ENCODE results near the gene RAB29.
A peak's percentile ranks its signal among the peaks of the same experiment; 100 is the strongest.
"Not testable (repeated sequence)": the region's sequence is repeated elsewhere in the genome, so short reads cannot be mapped to it uniquely, and the experiment has no call there.

RAB29 gene

GRCh38 chr1:205763980-205764379 lies 11.3 kb downstream of the RAB29 start:
- no peak for DNase-seq

GRCh38 chr1:205760606-205761005 lies 14.7 kb downstream of the RAB29 start:
- DNase-seq: no peak

DNA sequence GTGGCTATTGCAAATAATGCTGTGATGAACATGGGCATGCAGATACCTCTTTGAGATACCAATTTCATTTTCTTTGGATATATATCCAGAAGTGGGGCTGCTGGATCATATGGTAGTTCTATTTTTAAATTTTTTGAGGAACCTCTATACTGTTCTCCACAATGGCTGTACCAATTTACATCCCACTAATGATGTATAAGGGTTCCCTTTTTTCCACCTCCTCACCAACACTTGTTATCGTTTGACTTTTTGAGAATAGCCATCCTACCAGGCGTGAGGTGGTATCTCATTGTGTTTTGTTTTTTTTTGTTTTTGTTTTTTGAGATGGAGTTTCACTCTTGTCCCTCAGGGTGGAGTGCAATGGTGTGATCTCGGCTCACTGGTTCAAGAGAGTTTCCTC lies 18.7 kb downstream of the RAB29 start:
- no peak for DNase-seq

DNA sequence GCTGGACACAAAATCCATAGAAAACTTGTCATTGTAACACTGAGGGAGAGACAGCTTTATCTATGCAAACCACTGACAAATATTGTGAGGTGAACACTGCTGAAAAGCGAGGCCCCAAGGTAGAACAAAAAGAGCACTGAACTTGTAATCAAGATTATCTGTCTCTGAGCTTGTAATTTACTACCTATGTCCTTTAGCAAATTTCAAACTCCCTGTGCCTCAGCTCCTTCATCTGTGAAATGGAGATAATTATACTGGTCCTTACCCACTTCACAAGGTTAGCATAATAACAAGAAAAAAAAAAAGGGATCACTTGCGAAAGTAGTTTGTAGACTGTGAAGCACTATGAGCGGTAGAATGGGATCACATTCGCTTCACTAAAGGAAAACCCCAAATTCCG lies 20.4 kb downstream of the RAB29 start:
- DNase-seq: no peak

GRCh38 chr1:205751036-205751651 lies 24.1 kb downstream of the RAB29 start:
- DNase-seq: no peak

DNA sequence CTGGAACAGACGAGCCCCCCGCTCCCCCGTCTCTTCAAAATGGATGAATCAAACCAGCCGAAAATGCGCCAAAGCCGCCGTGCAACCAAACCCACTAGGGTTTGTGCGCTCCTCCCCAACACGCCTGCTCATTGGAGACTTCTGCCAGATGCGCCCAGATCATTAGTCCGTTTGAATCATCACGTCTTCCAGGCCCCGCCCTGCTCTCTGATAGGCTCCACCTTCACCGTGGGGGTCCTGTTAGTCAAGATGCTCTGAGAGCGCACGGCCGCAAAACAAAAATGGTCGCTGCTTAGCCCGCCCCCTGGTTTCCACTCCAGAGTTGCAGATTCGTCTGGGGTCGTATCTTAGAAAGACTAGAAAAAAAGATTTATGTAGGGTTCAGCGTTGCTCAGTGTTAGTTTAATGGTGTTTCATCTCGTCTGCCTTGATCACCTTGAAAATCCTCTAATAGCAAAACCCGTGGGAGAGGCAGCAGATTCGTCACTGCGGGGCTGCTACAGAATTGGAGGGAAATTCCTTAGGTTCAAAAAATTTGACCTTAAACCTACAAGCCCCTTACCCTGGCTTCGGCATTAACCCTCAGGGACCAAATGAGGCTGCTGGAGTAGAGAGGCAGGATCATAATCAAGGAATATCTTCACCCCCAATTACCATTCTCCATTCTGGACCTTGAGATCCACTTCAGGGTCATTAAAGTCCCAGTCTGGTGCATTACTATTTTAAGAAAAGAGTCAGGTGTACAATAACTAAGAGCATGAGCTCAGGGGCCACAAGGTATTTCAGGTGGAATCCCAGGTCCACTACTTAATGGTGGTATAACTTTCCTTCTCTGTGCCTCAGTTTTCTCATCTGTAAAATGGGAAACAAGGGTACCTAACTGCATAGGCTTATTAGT lies 24.9 kb downstream of the RAB29 start, which contains the start of gene NUCKS1:
NUCKS1 (minus strand) TSS at position 45 of the 898 bp plus-strand sequence. CDS start 209 bp downstream, outside the sequence.
- DNase-seq: peak; percentile 100

DNA sequence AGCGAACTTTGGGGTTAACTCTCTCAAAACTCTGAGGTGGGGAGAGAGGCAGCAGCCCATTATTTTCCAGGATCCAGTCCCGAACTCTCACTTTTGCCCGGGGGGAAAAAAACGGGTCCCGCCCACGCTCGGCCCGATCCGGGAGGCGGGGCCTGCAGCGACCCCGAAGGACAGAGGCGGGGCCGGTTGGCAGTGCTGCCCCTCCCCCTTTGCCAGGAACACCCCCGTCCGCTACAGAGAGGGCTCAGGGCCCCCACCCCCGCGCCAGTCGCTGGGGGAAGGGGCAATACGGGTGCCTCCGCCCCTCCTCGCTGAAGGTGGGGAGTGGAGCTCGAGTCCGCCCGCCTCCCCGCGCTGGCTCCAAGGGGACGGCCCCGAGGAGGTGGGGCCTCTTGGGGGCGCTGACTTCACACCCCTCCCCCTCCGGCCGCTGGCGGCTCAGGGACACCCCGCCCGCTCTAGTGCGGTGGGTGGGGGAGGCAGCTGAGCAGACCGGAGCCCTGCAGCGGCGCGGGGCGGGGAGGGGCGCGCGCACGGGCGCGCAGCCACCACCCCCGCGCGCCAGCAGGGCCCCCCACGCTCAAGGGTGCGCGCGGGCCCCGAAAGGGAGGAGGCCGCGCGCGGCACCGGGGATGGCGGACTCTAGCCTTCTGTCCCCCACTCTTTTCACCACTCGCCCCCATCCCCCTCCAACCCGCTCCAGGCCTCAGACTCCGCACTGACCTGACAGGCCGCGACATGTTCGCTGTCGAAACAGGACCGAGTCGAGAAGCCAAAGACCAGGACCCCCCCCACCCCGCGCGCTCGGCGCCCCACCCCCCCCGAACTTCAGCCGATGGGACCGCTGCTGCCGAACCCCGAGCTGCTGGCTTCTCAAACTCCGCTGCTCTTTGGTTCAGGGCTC lies 25.8 kb downstream of the RAB29 start:
- peak; percentile 96 to 97 for DNase-seq

- DNase-seq: no peak
Observed at GRCh38 chr1:205748403-205749233, 26.7 kb downstream of the RAB29 start.

GRCh38 chr1:205746757-205747412 lies 28.4 kb downstream of the RAB29 start:
- DNase-seq: no peak

DNA sequence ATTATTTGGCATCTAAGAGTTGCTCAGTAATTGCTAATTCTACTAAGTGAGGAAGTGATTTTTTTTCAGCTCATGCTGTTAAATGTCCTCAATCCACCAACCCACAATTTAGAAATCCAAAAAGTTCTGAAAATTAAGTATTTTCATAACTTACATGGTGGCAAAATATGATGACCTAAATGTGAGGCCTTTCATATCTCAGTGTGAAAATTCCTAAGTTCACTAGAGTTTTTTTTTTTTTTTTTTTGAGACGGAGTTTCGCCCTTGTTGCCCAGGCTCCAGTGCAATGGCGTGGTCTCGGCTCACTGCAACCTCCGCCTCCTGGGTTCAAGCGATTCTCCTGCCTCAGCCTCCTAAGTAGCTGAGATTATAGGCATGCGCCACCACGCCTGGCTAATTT lies 30.9 kb downstream of the RAB29 start:
- no peak for DNase-seq

DNA sequence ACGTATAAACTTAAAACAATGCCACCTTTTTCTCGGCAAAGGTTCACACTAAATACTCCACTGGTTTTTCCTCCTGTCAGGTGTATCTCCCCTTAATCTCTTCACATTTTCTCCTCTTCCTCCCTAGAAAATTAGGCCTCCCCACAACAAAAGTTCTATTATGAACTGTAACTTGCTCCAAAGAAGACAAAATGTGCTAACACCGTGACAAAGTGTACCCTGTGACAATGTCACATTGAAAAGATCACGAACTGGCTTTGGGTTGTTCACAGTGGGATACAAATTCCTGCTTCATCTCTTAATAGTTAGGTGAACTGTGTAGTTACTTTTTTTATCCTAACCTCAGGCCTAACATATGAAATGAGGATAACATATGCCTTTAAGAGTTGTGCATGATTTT lies 31.3 kb downstream of the RAB29 start:
- no peak for DNase-seq

- DNase-seq: no peak
Observed at GRCh38 chr1:205741681-205742080, 33.6 kb downstream of the RAB29 start.

- no peak for DNase-seq
Observed at GRCh38 chr1:205739348-205740160, 35.7 kb downstream of the RAB29 start.

- DNase-seq: no peak
Observed at GRCh38 chr1:205735218-205735617, 40.1 kb downstream of the RAB29 start.

DNA sequence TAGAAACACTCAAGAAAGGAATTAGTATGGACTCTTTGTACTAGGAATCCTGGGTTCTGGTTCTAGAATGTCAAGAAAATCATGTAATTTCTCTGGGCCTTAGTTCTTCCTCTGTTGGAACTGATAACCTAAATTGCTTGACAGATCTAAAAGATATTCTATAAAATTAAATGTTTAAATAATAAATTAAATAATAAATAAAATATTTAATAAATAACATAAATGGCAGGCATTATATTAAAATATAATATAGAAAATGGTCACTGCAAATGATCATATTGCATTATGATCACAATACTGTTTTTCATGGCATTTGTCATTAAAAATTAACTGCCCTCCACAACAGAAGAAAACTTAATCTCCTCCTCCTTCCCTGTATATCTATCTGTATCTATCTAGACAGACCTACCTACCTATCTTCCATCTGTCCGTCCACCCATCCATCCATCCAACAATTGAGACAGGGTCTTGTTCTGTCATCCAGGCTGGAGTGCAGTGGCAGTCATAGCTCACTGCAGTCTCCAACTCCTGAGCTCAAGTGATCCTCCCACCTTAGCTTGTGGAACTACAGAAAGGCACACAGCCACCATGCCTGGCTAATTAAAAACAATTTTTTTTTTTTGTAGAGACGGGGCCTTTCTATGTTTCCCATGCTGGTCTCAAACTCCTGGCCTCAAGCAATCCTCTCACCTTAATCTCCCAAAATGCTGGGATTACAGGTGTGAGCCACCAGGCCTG lies 41.7 kb downstream of the RAB29 start:
- DNase-seq: no peak

DNA sequence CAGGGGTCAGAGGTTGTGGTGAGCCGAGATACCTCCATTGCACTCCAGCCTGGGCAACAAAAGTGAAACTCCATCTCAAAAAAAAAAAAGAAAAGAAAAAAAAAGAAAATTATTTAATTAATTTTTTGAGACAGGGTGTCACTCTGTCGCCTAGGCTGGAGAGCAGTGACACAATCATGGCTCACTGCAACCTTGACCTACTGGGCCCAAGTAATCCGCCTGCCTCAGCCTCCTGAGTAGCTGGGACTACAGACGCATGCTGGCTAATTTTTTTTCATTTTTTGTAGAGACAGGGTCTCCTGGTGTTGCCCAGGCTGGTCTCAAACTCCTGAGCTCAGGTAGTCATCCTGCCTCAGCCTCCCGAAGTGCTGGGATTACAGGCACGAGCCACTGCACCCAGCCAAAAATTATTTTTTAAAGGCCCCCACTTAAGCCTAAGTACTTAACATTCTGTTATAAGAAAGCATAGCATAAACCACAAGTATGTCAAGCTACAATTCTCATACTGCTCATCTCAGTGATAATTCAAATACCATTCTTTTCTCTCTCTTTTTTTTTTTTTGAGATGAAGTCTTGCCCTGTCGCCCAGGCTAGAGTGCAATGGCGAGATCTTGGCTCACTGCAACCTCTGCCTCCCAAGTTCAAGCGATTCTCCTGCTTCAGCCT lies 45.2 kb downstream of the RAB29 start:
- no peak for DNase-seq

DNA sequence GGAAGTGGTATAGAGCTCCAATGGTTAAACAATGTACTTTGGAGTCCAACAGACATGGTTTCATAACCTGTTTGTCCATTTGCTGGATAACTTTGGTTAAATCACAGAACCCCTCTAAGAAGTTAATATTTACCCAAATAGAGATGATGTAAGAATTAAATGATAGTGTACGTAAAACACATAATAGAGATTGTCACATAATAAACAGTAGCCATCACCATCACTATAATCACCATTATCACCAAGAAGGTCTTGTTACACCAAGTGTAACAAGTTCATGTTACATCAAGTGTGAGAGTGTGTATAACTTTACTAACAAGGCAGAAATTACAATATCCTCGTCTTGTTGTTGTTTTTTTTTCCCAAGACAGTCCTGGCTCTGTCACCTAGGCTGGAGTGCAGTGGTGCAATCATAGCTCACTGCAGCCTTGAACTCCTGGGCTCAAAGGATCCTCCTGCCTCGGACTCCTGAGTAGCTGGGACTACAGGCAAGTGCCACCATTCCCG lies 48.6 kb downstream of the RAB29 start:
- DNase-seq: no peak

DNA sequence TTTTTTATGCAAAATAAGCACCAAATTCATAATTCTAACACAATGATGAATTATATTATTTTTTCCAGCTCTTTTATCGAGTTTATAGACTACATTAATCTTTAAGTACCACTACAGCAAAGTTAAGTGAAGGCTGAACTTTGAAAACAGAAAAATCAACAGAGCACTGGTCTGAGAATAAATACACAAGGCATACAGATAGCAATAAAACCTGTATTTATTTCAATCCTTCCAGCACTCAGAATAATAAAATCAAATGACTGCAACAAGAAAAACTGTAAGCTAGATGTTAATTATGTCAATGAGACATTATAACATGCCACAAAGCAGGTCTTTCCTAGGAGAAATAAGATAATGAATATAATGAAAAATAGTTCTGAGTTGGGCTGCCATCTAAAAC lies 49.8 kb downstream of the RAB29 start:
- no peak for DNase-seq

DNA sequence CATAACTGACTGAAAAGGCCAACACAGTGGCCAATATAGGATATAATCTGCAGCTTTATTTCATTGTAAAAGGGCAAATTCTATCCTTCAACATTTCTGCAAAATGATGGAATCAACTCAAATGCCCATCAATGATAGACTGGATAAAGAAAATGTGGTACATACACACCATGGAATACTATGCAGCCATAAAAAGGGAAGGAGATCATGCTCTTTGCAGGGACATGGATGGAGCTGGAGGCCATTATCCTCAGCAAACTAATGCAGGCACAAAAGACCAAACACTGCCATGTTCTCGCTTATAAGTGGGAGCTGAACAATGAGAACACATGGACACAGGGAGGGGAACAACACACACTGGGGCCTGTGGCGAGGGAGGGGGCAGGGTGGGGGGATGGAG lies 54.5 kb downstream of the RAB29 start:
- not testable (repeated sequence) for DNase-seq
